Spleen (tissue), 7 donors: ENCODE data around the gene CEP170B.

ENCODE experiments used
- CTCF ChIP-seq, 11 experiments: fragments of 200-600 bp in 7 of 11; fragments of 450-650 bp in 4 of 11; sonication (generic) in 4 of 11; IDR thresholded peaks in 8 of 11; conservative IDR thresholded peaks in 3 of 11; 1 replicate in 7 of 11; 2 replicates in 4 of 11; pipeline versions ENCODE4 v1.4.0 to v1.8.0; 2016 to 2021; ENCODE audit warnings: antibody characterized with exemption in 11 of 11, inconsistent platforms in 4 of 11, mild to moderate bottlenecking in 1 of 11
- POLR2A ChIP-seq, 3 donors: fragments of 450-650 bp; IDR thresholded peaks; one replicate each; pipeline ENCODE4 v1.5.1; 2017; ENCODE audit warnings: antibody characterized with exemption in 3 of 3, mild to moderate bottlenecking in 1 of 3
- donor health status: DM: no; HTN: no; CAD: no; lungs with moderate emphysema.
- donor health status: DM: no; HTN: no; CAD: no.
- donor health status: DM: no; HTN: no; CAD: no.

GRCh38 chr14:104900639-104901512 lies 35.8 kb downstream of the CEP170B start:
- TF ChIP-seq CTCF (IDR thresholded peaks at IDR 0.05 in 8 of 11, conservative IDR thresholded peaks at IDR 0.05 in 3 of 11) = no peak
- TF ChIP-seq POLR2A (IDR thresholded peaks at IDR 0.05) = no peak
